H1 (cell line): Measurements from ENCODE around the gene ECI2. TPM values are rescaled to one million over a fixed set of nuclear protein-coding genes. Genes with fewer than 3 reads are reported as not detected.

Experiments used
- CTCF ChIA-PET: fragments of 300-600 bp; sonication (Branson Sonifier 250); formaldehyde crosslinking; loops from one replicate; lab custom pipeline; 2021; ENCODE audit not compliant: partially characterized antibody; lab: Charles Lee
- POLR2A ChIA-PET: fragments of 300-600 bp; sonication (Branson Sonifier 250); formaldehyde crosslinking; loops from one replicate; lab custom pipeline; 2021; ENCODE audit warnings: inconsistent platforms; ENCODE audit not compliant: partially characterized antibody; lab: Charles Lee
- DNase-seq, 2 experiments: peaks; one replicate each; pipeline versions ENCODE4 v3.0.0 to v3.0.0-alpha.2; 2010 to 2022; ENCODE audit warnings: low spot score in 2 of 2, low read depth in 1 of 2, mixed read lengths in 1 of 2
- FAIRE-seq: peaks from 2 replicates; lab custom pipeline; 2011; peaks lifted over from hg19 to GRCh38; lab: Jason Lieb, UNC
- H2AFZ ChIP-seq: 2 replicates; pipeline ENCODE4 v1.8.1; 2012; ENCODE audit warnings: low read length, inconsistent platforms
- H2AK5ac ChIP-seq: 2 replicates; pipeline ENCODE4 v1.6.1; 2013; ENCODE audit warnings: low read depth, low read length
- H2BK120ac ChIP-seq: replicated peaks from 2 replicates; pipeline ENCODE3; 2013; ENCODE audit warnings: low read depth, low read length, inconsistent platforms
- H2BK12ac ChIP-seq: 2 replicates; pipeline ENCODE4 v1.6.1; 2013; ENCODE audit warnings: low read depth, low read length
- H2BK15ac ChIP-seq: 2 replicates; pipeline ENCODE4 v1.6.1; 2013; ENCODE audit warnings: low read length
- H2BK20ac ChIP-seq: 2 replicates; pipeline ENCODE4 v1.6.1; 2013; ENCODE audit warnings: low read length
- H2BK5ac ChIP-seq: 2 replicates; pipeline ENCODE4 v1.6.1; 2013; ENCODE audit warnings: low read depth, low read length
- H3K14ac ChIP-seq: 2 replicates; pipeline ENCODE4 v1.6.1; 2013; ENCODE audit warnings: inconsistent platforms; ENCODE audit not compliant: insufficient read length
- H3K18ac ChIP-seq: 2 replicates; pipeline ENCODE4 v1.6.1; 2013; ENCODE audit warnings: low read length; ENCODE audit errors: extremely low read depth
- H3K23ac ChIP-seq: 2 replicates; pipeline ENCODE4 v1.6.1; 2013; ENCODE audit warnings: inconsistent platforms; ENCODE audit not compliant: insufficient read length
- H3K23me2 ChIP-seq: 2 replicates; pipeline ENCODE4 v1.6.1; 2013; ENCODE audit warnings: low read depth, low read length
- H3K27ac ChIP-seq: 2 replicates; pipeline ENCODE4 v1.6.1; 2011; ENCODE audit warnings: low read depth, low read length, inconsistent platforms
- H3K27me3 ChIP-seq, 4 experiments: replicated peaks in 1 of 4; 1 replicate in 1 of 4; 2 replicates in 3 of 4; pipeline versions ENCODE4 v1.6.1 to v1.8.1; 2011 to 2013; ENCODE audit warnings: low read length in 3 of 4, mild to moderate bottlenecking in 3 of 4, inconsistent platforms in 2 of 4, mixed read lengths in 2 of 4, moderate library complexity in 1 of 4; ENCODE audit not compliant: control insufficient read depth in 3 of 4, insufficient read depth in 3 of 4; ENCODE audit errors: extremely low read depth in 1 of 4
- H3K36me3 ChIP-seq, 4 experiments: 2 replicates each; pipeline versions ENCODE4 v1.6.1 to v1.8.1; 2011 to 2013; ENCODE audit warnings: mild to moderate bottlenecking in 4 of 4, low read length in 3 of 4, moderate library complexity in 2 of 4, control low read depth in 1 of 4, inconsistent platforms in 1 of 4; ENCODE audit not compliant: insufficient read depth in 4 of 4, control insufficient read depth in 2 of 4
- H3K4ac ChIP-seq: replicated peaks from 2 replicates; pipeline ENCODE3; 2013; ENCODE audit warnings: low read length, low read depth, mixed read lengths, inconsistent platforms; ENCODE audit not compliant: insufficient read length
- H3K4me1 ChIP-seq, 4 experiments: replicated peaks in 1 of 4; 1 replicate in 1 of 4; 2 replicates in 3 of 4; pipeline versions ENCODE4 v1.6.1 to v1.8.1; 2011 to 2013; ENCODE audit warnings: low read length in 3 of 4, inconsistent platforms in 2 of 4, mixed read lengths in 1 of 4; ENCODE audit not compliant: insufficient read depth in 4 of 4, control insufficient read depth in 3 of 4
- H3K4me2 ChIP-seq, 2 experiments: 2 replicates each; pipeline versions ENCODE4 v1.6.1 to v1.8.1; 2011 to 2013; ENCODE audit warnings: low read depth in 2 of 2, low read length in 2 of 2, control low read depth in 1 of 2, inconsistent platforms in 1 of 2, mild to moderate bottlenecking in 1 of 2; ENCODE audit not compliant: insufficient read depth in 1 of 2
- H3K4me3 ChIP-seq, 4 experiments: fragments of 200-600, 300-600 bp in 1 of 4; sonication (generic), shearing (Covaris generic), sonication (Bioruptor Twin) in 1 of 4; 2 replicates each; pipeline versions ENCODE4 v1.5.1 to v1.8.1; 2011 to 2016; ENCODE audit warnings: low read length in 4 of 4, low read depth in 3 of 4, control low read depth in 2 of 4, inconsistent platforms in 2 of 4, mild to moderate bottlenecking in 2 of 4, mixed read lengths in 1 of 4, moderate library complexity in 1 of 4; ENCODE audit not compliant: insufficient read depth in 2 of 4; ENCODE audit errors: extremely low read depth in 1 of 4
- H3K56ac ChIP-seq: replicated peaks from 2 replicates; pipeline ENCODE3; 2013; ENCODE audit warnings: low read depth, mild to moderate bottlenecking, mixed read lengths, low read length, inconsistent platforms; ENCODE audit not compliant: insufficient read length
- H3K79me1 ChIP-seq: 2 replicates; pipeline ENCODE4 v1.6.1; 2013; ENCODE audit warnings: low read depth, low read length, control low read depth
- H3K79me2 ChIP-seq, 2 experiments: 2 replicates each; pipeline versions ENCODE4 v1.6.1 to v1.8.1; 2012 to 2013; ENCODE audit warnings: low read length in 2 of 2, mild to moderate bottlenecking in 2 of 2, inconsistent platforms in 1 of 2; ENCODE audit not compliant: insufficient read depth in 2 of 2, control insufficient read depth in 1 of 2
- H3K9ac ChIP-seq, 4 experiments: replicated peaks in 1 of 4; 1 replicate in 1 of 4; 2 replicates in 3 of 4; pipeline versions ENCODE4 v1.6.1 to v1.8.1; 2011 to 2013; ENCODE audit warnings: low read depth in 3 of 4, low read length in 3 of 4, control low read depth in 2 of 4, mild to moderate bottlenecking in 2 of 4, moderate library complexity in 2 of 4, inconsistent platforms in 1 of 4; ENCODE audit errors: extremely low read depth in 1 of 4
- H3K9me3 ChIP-seq, 2 experiments: 2 replicates each; pipeline versions ENCODE4 v1.6.1 to v1.8.1; 2012 to 2013; ENCODE audit warnings: mild to moderate bottlenecking in 2 of 2, moderate library complexity in 2 of 2, control low read depth in 1 of 2, inconsistent platforms in 1 of 2, low read depth in 1 of 2, low read length in 1 of 2, mixed read lengths in 1 of 2; ENCODE audit not compliant: insufficient read depth in 2 of 2
- H4K20me1 ChIP-seq, 2 experiments: replicated peaks in 1 of 2; 2 replicates each; pipeline versions ENCODE3 to v1.8.1; 2011 to 2013; ENCODE audit warnings: inconsistent platforms in 2 of 2, low read length in 2 of 2, mild to moderate bottlenecking in 1 of 2; ENCODE audit not compliant: insufficient read depth in 2 of 2, control insufficient read depth in 1 of 2
- H4K5ac ChIP-seq: 2 replicates; pipeline ENCODE4 v1.6.1; 2013; ENCODE audit warnings: low read length, low read depth, mixed read lengths, inconsistent platforms; ENCODE audit not compliant: insufficient read length
- H4K8ac ChIP-seq: 2 replicates; pipeline ENCODE4 v1.8.0; 2013; ENCODE audit warnings: mild to moderate bottlenecking, moderate library complexity, low read length, inconsistent platforms; ENCODE audit not compliant: insufficient read depth; ENCODE audit errors: extremely low read depth
- H4K91ac ChIP-seq: replicated peaks from 2 replicates; pipeline ENCODE3; 2013; ENCODE audit warnings: low read length, mixed read lengths, inconsistent platforms; ENCODE audit not compliant: insufficient read length
- BCL11A ChIP-seq, 2 experiments: IDR thresholded peaks; one replicate each; pipeline ENCODE4 v1.6.1; 2011; ENCODE audit warnings: low read depth in 2 of 2, low read length in 2 of 2, mild to moderate bottlenecking in 2 of 2
- BRCA1 ChIP-seq: IDR thresholded peaks from 2 replicates; pipeline ENCODE4 v1.6.1; 2012; ENCODE audit warnings: low read depth, low read length, improper control_type of control experiment
- CTBP2 ChIP-seq: IDR thresholded peaks from 2 replicates; pipeline ENCODE4 v1.7.0; 2011; ENCODE audit warnings: borderline replicate concordance, mild to moderate bottlenecking, moderate library complexity, mixed read lengths, low read length; ENCODE audit not compliant: insufficient read depth, insufficient read length
- EP300 ChIP-seq, 2 experiments: IDR thresholded peaks; 1 replicate in 1 of 2; 2 replicates in 1 of 2; pipeline ENCODE4 v1.6.1; 2011 to 2012; ENCODE audit warnings: low read depth in 2 of 2, low read length in 2 of 2, mild to moderate bottlenecking in 2 of 2, borderline replicate concordance in 1 of 2, inconsistent platforms in 1 of 2, moderate library complexity in 1 of 2
- GABPA ChIP-seq: IDR thresholded peaks from 2 replicates; pipeline ENCODE4 v1.6.1; 2011; ENCODE audit warnings: mild to moderate bottlenecking, low read length, moderate library complexity, borderline replicate concordance; ENCODE audit not compliant: insufficient read depth
- GTF2F1 ChIP-seq: IDR thresholded peaks from 2 replicates; pipeline ENCODE4 v1.6.1; 2012; ENCODE audit warnings: low read depth, low read length, improper control_type of control experiment, borderline replicate concordance
- JUN ChIP-seq: IDR thresholded peaks from 2 replicates; pipeline ENCODE4 v1.6.1; 2011; ENCODE audit warnings: low read depth, mild to moderate bottlenecking, improper control_type of control experiment, low read length
- JUND ChIP-seq: IDR thresholded peaks from 2 replicates; pipeline ENCODE4 v1.6.1; 2011; ENCODE audit warnings: mild to moderate bottlenecking, improper control_type of control experiment, low read length
- KDM4A ChIP-seq: IDR thresholded peaks from one replicate; pipeline ENCODE4 v1.7.1; 2012; ENCODE audit warnings: low read depth, mild to moderate bottlenecking, moderate library complexity, low read length, inconsistent platforms; ENCODE audit not compliant: severe bottlenecking
- POLR2A ChIP-seq, 2 experiments: IDR thresholded peaks; 1 replicate in 1 of 2; 2 replicates in 1 of 2; pipeline ENCODE4 v1.6.1; 2011; ENCODE audit warnings: low read depth in 2 of 2, low read length in 2 of 2, mild to moderate bottlenecking in 2 of 2; ENCODE audit errors: control extremely low read depth in 1 of 2
- RAD21 ChIP-seq, 2 experiments: IDR thresholded peaks in 1 of 2; conservative IDR thresholded peaks in 1 of 2; 2 replicates each; pipeline ENCODE4 v1.6.1; 2011; ENCODE audit warnings: low read depth in 2 of 2, low read length in 2 of 2, improper control_type of control experiment in 1 of 2, inconsistent platforms in 1 of 2, mild to moderate bottlenecking in 1 of 2, moderate library complexity in 1 of 2
- SIN3A ChIP-seq, 2 experiments: IDR thresholded peaks in 1 of 2; conservative IDR thresholded peaks in 1 of 2; 2 replicates each; pipeline ENCODE4 v1.6.1; 2011 to 2012; ENCODE audit warnings: low read length in 2 of 2, improper control_type of control experiment in 1 of 2, low read depth in 1 of 2, mild to moderate bottlenecking in 1 of 2
- SP1 ChIP-seq: IDR thresholded peaks from 2 replicates; pipeline ENCODE4 v1.6.1; 2011; ENCODE audit warnings: low read depth, low read length
- YY1 ChIP-seq: IDR thresholded peaks from 2 replicates; pipeline ENCODE4 v1.6.1; 2011; ENCODE audit warnings: low read depth, mild to moderate bottlenecking, low read length
- WGBS, 2 experiments: shearing (Covaris generic) in 1 of 2; methylation state at CpG; one replicate each; pipeline versions ENCODE4 v1.1.6 to v1.1.7; 2013 to 2015; ENCODE audit warnings: low lambda C conversion rate in 2 of 2, mixed read lengths in 2 of 2, inconsistent platforms in 1 of 2, low coverage in 1 of 2, missing lambda C conversion rate in 1 of 2; ENCODE audit not compliant: insufficient replicate concordance in 2 of 2, insufficient coverage in 1 of 2, insufficient read length in 1 of 2; ENCODE audit errors: extremely low coverage in 1 of 2, missing lambda C conversion rate in 1 of 2; 5-methylcytosine and 5-hydroxymethylcytosine counted together
- polyA plus RNA-seq, 7 experiments: library from polyadenylated mRNA; depleted of rRNA in 3 of 7; stranded (reverse) in 5 of 7; unstranded in 2 of 7; fragments of >200 nt in 5 of 7; fragments of 200-250 nt in 2 of 7; gene quantifications; 1 replicate in 5 of 7; 2 replicates in 1 of 7; 4 replicates in 1 of 7; pipeline versions ENCODE4 v1.2.1 to v1.2.3, GENCODE V29; 2011 to 2013; ENCODE audit warnings: missing spikeins in 2 of 7, mixed read lengths in 2 of 7
- total RNA-seq: library from RNA; stranded (reverse); fragmentation: NEBNext Ultra II Directional; extraction: Animal tissue kit (Norgen Biotek cat#: 25700); gene quantifications from 2 replicates; pipeline ENCODE4 v1.2.1, GENCODE V29; 2021

ECI2 gene
- total and polyA plus RNA-seq, 2 of the 8 experiments (the other 6 are each of a cell fraction or from before 2014, with no cell fraction given), result 40.4 to 70.8 TPM

GRCh38 chr6:4139272-4139671 lies 3.9 kb upstream of the ECI2 start:
- Histone ChIP-seq H3K18ac (no peak overlapping the region), H2BK12ac (no peak overlapping the region), H3K23ac (no peak overlapping the region), H3K4ac (no peak overlapping the region), H3K23me2 (no peaks in the 10 kb centered on the region; the same call in 1 of the 2 replicates), H3K4me2 (no peak overlapping the region), H3K9ac (no peak overlapping the region), H3K27me3 (no peaks in the 10 kb centered on the region), H2AFZ (no peak overlapping the region), H3K56ac (no peak overlapping the region), H3K9me3 (no peaks in the 10 kb centered on the region), H2BK20ac (no peak overlapping the region), H2BK15ac (no peak overlapping the region), H2BK5ac (no peak overlapping the region), H3K79me2 (0 out of 4 replicates have a peak, but pooled peaks cover 0 to 3% of the 10 kb centered on the region in 2 experiments), H3K4me3 (no peak overlapping the region), H3K36me3 (no peaks in the 10 kb centered on the region), H2BK120ac (no peak overlapping the region), H4K5ac (no peak overlapping the region), H2AK5ac (no peak overlapping the region), H3K14ac (no peak overlapping the region), H3K4me1 (peaks cover 0 to 5% (median 2%) of the 10 kb centered on the region in 4 experiments; a peak in 2 of 7 replicates), H3K79me1 (no peaks in the 10 kb centered on the region), H3K27ac (no peak overlapping the region), H4K20me1 (no peaks in the 10 kb centered on the region), H4K8ac (no peak overlapping the region), H4K91ac (no peak overlapping the region)
- ChIA-PET POLR2A (interaction anchor here (1.0 kb wide), 1 partner anchor 11 kb away, joined by 4 read pairs; no protein-coding TSS in a partner anchor), CTCF (interaction anchor here (0.8 to 2.5 kb wide), 3 partner anchors 16 to 70 kb away, joined by 3 to 9 read pairs (median 3); no protein-coding TSS in a partner anchor)
- WGBS, 2 experiments, result 93% methylated on average over 3 of the region's 3 CpGs; no CpG with 5 or more reads in 1 of the 2 experiments
- FAIRE-seq (no peak), DNase-seq (no peak)
- TF ChIP-seq BRCA1 (no peak), RAD21 (IDR thresholded peaks at IDR 0.05 in 1 of 2, conservative IDR thresholded peaks at IDR 0.05 in 1 of 2; ENCODE audit: low read depth in 2 of 2, low read length in 2 of 2) (no peak), EP300 (IDR thresholded peaks at IDR 0.05; ENCODE audit: borderline replicate concordance in 1 of 2, low read depth in 2 of 2, low read length in 2 of 2) (no peak), JUN (no peak), SIN3A (conservative IDR thresholded peaks at IDR 0.05 in 1 of 2, IDR thresholded peaks at IDR 0.05 in 1 of 2; ENCODE audit: low read depth in 1 of 2, low read length in 2 of 2) (no peak), JUND (no peak), KDM4A (no peak), YY1 (no peak), GTF2F1 (no peak), POLR2A (IDR thresholded peaks at IDR 0.05; ENCODE audit: control extremely low read depth in 1 of 2, low read depth in 2 of 2, low read length in 2 of 2) (no peak), CTBP2 (no peak), BCL11A (IDR thresholded peaks at IDR 0.05; ENCODE audit: low read depth in 2 of 2, low read length in 2 of 2) (no peak), SP1 (no peak), GABPA (no peak)
